ENCODE results near the gene SYNE4.

GRCh38 chr19:36009220-36009619, 607 bp upstream of the SYNE4 start:
- TF ChIP-seq POLR2A (IDR thresholded peaks at IDR 0.05), result peak in 2 of 4 donors; percentile 37 to 39
- TF ChIP-seq CTCF (IDR thresholded peaks at IDR 0.05), result peak in 1 of 6 experiments; percentile 5
